Ishikawa (cell line): ENCODE results near the gene CDT1.

Experiments used
- CEBPB ChIP-seq: IDR thresholded peaks from 2 replicates; pipeline ENCODE4 v1.6.1; 2012
- CREB1 ChIP-seq: IDR thresholded peaks from 2 replicates; pipeline ENCODE4 v1.6.1; 2012; ENCODE audit warnings: low read depth
- EGR1 ChIP-seq: IDR thresholded peaks from 2 replicates; pipeline ENCODE4 v1.6.1; 2012
- EP300 ChIP-seq: IDR thresholded peaks from 2 replicates; pipeline ENCODE4 v1.6.1; 2012; ENCODE audit warnings: borderline replicate concordance
- FOXM1 ChIP-seq: IDR thresholded peaks from 2 replicates; pipeline ENCODE4 v1.6.1; 2012; ENCODE audit warnings: low read depth, borderline replicate concordance
- NFIC ChIP-seq: IDR thresholded peaks from 2 replicates; pipeline ENCODE4 v1.6.1; 2012
- RAD21 ChIP-seq: IDR thresholded peaks from 2 replicates; pipeline ENCODE4 v1.6.1; 2012; ENCODE audit warnings: low read depth
- TAF1 ChIP-seq: IDR thresholded peaks from 2 replicates; pipeline ENCODE4 v1.6.1; 2012; ENCODE audit warnings: low read depth, mild to moderate bottlenecking
- TCF12 ChIP-seq: IDR thresholded peaks from 2 replicates; pipeline ENCODE4 v1.6.1; 2012; ENCODE audit warnings: low read depth
- TEAD4 ChIP-seq: IDR thresholded peaks from 2 replicates; pipeline ENCODE4 v1.6.1; 2012
- YY1 ChIP-seq: IDR thresholded peaks from 2 replicates; pipeline ENCODE4 v1.6.1; 2012; ENCODE audit warnings: low read depth
- ZBTB7A ChIP-seq: IDR thresholded peaks from 2 replicates; pipeline ENCODE4 v1.6.1; 2012; ENCODE audit warnings: low read depth
- TF ChIP-seq, protein P1 (sequence below): IDR thresholded peaks from 2 replicates; pipeline ENCODE4 v1.6.1; 2012; ENCODE audit warnings: low read depth, mild to moderate bottlenecking
- TF ChIP-seq, protein P2 (sequence below): IDR thresholded peaks from 2 replicates; pipeline ENCODE4 v1.6.1; 2012
- TF ChIP-seq, protein P3 (sequence below): IDR thresholded peaks from 2 replicates; pipeline ENCODE4 v1.6.1; 2012

The CDT1 gene

DNA sequence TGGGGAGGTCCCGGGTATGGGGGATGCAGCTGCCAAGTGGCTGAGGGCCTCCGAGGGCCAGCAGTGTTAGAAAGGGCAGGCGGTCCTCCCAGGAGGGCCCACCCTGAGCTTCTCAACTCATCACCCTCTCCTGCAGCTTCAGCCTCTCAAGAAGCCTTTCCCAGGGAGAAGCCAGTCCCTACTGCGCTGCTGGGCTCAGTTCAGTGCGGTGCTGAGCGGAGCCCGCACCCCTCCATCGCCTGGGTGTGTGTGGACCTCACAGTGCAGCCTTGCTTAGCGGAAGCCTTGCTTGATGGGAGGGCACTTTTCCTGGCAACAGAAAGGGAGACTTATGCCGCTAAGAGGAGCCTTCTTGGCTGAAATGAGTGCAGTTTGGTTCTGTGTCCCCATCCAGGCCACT lies 11.6 kb downstream of the CDT1 start:
- TF ChIP-seq FOXM1 (no peak), ZBTB7A (no peak), RAD21 (no peak), EP300 (no peak), TAF1 (no peak), YY1 (no peak), CEBPB (no peak), EGR1 (no peak)
- TF ChIP-seq, protein P1, sequence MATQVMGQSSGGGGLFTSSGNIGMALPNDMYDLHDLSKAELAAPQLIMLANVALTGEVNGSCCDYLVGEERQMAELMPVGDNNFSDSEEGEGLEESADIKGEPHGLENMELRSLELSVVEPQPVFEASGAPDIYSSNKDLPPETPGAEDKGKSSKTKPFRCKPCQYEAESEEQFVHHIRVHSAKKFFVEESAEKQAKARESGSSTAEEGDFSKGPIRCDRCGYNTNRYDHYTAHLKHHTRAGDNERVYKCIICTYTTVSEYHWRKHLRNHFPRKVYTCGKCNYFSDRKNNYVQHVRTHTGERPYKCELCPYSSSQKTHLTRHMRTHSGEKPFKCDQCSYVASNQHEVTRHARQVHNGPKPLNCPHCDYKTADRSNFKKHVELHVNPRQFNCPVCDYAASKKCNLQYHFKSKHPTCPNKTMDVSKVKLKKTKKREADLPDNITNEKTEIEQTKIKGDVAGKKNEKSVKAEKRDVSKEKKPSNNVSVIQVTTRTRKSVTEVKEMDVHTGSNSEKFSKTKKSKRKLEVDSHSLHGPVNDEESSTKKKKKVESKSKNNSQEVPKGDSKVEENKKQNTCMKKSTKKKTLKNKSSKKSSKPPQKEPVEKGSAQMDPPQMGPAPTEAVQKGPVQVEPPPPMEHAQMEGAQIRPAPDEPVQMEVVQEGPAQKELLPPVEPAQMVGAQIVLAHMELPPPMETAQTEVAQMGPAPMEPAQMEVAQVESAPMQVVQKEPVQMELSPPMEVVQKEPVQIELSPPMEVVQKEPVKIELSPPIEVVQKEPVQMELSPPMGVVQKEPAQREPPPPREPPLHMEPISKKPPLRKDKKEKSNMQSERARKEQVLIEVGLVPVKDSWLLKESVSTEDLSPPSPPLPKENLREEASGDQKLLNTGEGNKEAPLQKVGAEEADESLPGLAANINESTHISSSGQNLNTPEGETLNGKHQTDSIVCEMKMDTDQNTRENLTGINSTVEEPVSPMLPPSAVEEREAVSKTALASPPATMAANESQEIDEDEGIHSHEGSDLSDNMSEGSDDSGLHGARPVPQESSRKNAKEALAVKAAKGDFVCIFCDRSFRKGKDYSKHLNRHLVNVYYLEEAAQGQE = no peak

DNA sequence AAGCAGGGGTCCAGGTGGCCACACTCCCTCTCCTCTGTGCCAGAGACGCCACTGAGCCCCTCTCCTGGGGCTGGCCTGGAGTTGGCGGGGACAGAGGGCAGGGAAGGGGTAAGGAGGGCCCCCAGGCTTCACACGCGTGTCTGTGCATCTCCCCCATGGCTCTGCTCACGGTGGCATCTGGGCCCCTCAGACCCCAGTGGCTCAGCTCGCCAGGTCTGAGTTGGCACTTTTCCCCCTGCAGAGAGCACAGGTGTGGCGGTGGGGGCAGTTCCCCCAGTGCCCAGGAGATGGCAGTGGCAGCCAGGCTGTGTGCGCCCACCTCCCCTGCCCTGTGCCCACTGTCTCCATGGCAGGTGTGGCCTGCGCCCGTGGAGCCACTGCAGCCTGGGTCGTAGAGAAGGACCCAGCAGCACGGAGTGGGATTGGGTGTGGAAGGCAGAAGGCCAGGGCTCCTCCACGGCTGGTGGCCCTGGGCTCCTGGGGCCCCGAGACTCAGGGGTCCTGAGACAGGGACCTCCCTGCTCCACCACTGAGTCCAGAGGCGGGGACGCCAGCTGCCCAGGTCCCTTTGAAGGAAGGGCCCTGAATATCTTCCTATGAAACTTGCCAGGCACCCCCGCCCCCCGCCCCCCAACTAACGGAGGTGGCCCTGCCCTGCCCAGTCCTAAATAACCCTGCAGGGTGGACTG lies 12.5 kb downstream of the CDT1 start:
- TF ChIP-seq RAD21 = peak; percentile 96
- TF ChIP-seq, protein P1 = no peak

DNA sequence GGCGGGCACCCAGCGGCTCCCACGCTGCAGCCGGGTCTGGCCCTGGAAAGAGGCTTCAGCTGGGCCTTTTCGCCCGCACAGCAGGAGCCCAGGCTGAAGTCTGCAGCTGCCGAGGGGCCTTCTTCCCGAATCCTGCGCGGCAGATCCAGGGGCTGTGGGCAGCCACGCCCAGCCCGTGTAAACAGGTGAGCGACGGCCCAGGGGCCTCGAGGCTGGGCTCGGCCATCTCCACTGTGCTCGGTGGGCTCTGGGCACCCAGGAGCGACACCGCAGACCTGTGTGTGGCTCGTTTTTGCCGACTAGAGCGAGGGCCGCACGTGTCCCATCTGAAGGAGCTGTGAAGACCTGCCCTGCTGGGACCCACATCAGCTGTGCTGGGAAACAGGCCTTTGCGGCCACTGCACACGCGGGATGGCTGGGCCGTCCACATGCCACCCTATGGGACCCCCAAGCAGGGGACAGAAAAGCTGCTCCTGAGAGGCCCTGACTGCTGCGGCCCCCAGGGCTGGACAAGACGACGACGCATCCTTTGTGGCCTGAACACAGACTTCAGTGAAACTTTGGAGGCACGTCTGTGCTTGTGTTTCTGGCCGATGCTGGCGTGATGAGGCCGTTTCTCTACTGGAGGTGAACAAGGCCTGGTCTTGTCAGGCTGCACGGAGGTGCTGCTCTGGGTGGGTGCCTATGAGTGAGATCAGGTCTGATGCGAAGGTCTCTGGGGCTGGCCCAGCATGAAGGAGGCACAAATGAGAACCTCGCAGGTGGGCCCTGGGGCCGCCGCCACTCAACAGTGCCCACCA lies 13.3 kb downstream of the CDT1 start:
- TF ChIP-seq TCF12 (no peak), RAD21 (no peak), ZBTB7A (no peak), FOXM1 (no peak), NFIC (no peak), EP300 (no peak), CEBPB (no peak), CREB1 (no peak)
- TF ChIP-seq, protein P1 = no peak
- TF ChIP-seq, protein P2, sequence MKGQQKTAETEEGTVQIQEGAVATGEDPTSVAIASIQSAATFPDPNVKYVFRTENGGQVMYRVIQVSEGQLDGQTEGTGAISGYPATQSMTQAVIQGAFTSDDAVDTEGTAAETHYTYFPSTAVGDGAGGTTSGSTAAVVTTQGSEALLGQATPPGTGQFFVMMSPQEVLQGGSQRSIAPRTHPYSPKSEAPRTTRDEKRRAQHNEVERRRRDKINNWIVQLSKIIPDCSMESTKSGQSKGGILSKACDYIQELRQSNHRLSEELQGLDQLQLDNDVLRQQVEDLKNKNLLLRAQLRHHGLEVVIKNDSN = no peak

DNA sequence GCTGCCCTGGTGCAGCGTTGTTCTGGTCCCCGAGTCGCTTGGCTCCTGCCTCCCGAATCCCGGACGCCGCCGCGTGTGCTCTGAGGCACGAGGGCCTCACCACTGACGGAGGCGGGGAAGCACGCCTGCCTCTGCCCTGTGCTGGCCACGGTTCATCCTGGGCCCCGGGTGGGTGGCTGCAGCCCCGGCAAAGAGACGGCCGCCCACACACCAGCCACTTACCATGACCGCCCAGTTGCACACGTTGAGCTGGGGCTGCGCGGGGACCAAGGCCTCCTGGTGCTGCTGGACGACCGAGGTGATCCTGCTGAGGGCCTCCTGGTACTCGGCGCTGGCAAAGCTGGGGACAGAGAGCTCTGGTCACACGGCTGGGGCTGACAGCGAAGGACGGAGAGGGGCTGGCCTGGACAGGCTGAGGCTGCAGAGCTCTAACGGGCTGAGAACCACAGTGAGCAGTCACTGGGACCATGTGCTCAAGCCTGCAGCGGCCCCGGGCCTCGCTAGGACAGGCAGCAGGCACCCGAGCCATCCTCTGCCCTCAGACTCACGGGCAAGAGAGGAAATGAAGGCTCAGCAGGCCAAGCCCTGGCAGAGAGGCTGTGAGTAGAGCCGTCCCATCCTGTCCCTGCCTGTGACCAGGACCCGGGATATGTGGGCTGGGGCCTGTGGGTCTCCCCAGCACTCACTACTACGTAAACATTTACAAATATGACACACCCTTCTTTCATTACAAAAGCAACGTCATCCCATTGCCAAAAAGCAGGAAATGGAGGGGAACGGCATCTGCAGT lies 14.4 kb downstream of the CDT1 start:
- TF ChIP-seq YY1 (no peak), ZBTB7A (no peak), CEBPB (no peak), NFIC (no peak), TEAD4 (no peak), EGR1 (no peak), RAD21 (no peak), EP300 (no peak), TAF1 (no peak)
- TF ChIP-seq, protein P3, sequence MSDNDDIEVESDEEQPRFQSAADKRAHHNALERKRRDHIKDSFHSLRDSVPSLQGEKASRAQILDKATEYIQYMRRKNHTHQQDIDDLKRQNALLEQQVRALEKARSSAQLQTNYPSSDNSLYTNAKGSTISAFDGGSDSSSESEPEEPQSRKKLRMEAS = no peak

DNA sequence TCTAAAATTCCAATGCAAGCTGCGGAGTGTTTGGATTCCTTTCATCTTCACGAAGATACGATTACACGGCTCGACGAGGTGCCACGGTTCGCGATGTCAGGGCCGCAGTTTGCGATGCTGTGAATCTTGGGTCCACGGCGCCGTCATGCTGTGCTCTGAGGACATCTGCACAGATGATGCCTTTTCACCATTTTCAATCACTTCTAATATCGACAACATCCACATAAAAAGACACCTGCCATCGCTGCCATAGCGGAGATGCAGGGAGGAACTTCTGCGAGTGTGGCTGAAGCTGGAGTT lies 14.9 kb downstream of the CDT1 start:
- TF ChIP-seq, protein P2 = no peak
- TF ChIP-seq, protein P1 = no peak
- TF ChIP-seq NFIC (no peak), FOXM1 (no peak), ZBTB7A (no peak), EP300 (no peak), CEBPB (no peak), TAF1 (no peak), YY1 (no peak), EGR1 (no peak), TCF12 (no peak), RAD21 (no peak), TEAD4 (no peak), CREB1 (no peak)
- TF ChIP-seq, protein P3 = no peak
